GM08714 (cell line): Measurements from ENCODE around the gene FUT1.
"Not testable (repeated sequence)": the region's sequence is repeated elsewhere in the genome, so short reads cannot be mapped to it uniquely, and the experiment has no call there.

Experiments
- H3K4me3 ChIP-seq: fragments of 200-500 bp; sonication (Bioruptor generic); 2 replicates; pipeline ENCODE4 v1.5.1; 2014; ENCODE audit warnings: mild to moderate bottlenecking, low read length, inconsistent platforms
- ZNF274 ChIP-seq: IDR thresholded peaks from 2 replicates; pipeline ENCODE4 v1.6.1; 2012; ENCODE audit warnings: mild to moderate bottlenecking, low read depth, low read length

The FUT1 gene

GRCh38 chr19:48779636-48780035, 27.2 kb upstream of the FUT1 start:
- TF ChIP-seq ZNF274, result no peak
- H3K4me3 ChIP-seq, result no peak overlapping the region

GRCh38 chr19:48777720-48778119, 25.3 kb upstream of the FUT1 start:
- no peak overlapping the region for H3K4me3 ChIP-seq
- no peak for TF ChIP-seq ZNF274

- no peak overlapping the region for H3K4me3 ChIP-seq
- TF ChIP-seq ZNF274, result no peak
Observed at GRCh38 chr19:48777139-48777538, 24.7 kb upstream of the FUT1 start.

GRCh38 chr19:48772503-48772953, 20.1 kb upstream of the FUT1 start:
- H3K4me3 ChIP-seq, result no peak overlapping the region
- no peak for TF ChIP-seq ZNF274

GRCh38 chr19:48770734-48771472, 18.5 kb upstream of the FUT1 start:
- H3K4me3 ChIP-seq, result no peak overlapping the region
- TF ChIP-seq ZNF274, result no peak

GRCh38 chr19:48770266-48770665, 17.8 kb upstream of the FUT1 start:
- no peak overlapping the region for H3K4me3 ChIP-seq
- no peak for TF ChIP-seq ZNF274

GRCh38 chr19:48768994-48769713, 16.7 kb upstream of the FUT1 start:
- no peak overlapping the region for H3K4me3 ChIP-seq
- TF ChIP-seq ZNF274, result no peak

- not testable (repeated sequence) for H3K4me3 ChIP-seq
Observed at GRCh38 chr19:48768171-48768753, 15.8 kb upstream of the FUT1 start.

GRCh38 chr19:48765816-48766215, 13.4 kb upstream of the FUT1 start:
- H3K4me3 ChIP-seq, result not testable (repeated sequence)

- no peak overlapping the region for H3K4me3 ChIP-seq
- no peak for TF ChIP-seq ZNF274
Observed at GRCh38 chr19:48760504-48761205, 8.2 kb upstream of the FUT1 start.

- no peak overlapping the region for H3K4me3 ChIP-seq
- no peak for TF ChIP-seq ZNF274
Observed at GRCh38 chr19:48757741-48758144, 5.3 kb upstream of the FUT1 start.

GRCh38 chr19:48757089-48757675, 4.7 kb upstream of the FUT1 start:
- no peak overlapping the region for H3K4me3 ChIP-seq

GRCh38 chr19:48756686-48757085, 4.2 kb upstream of the FUT1 start:
- H3K4me3 ChIP-seq, result no peak overlapping the region
- no peak for TF ChIP-seq ZNF274

More at GRCh38 chr19:48757089-48757675, 4.7 kb upstream of the FUT1 start:
- TF ChIP-seq ZNF274, result no peak

- H3K4me3 ChIP-seq, result no peak overlapping the region
- no peak for TF ChIP-seq ZNF274
Observed at GRCh38 chr19:48756212-48756611, 3.8 kb upstream of the FUT1 start.
